Endothelial cell of umbilical vein (primary cell): Measurements from ENCODE around the gene LCN2.

ENCODE experiments used
- JUN ChIP-seq: IDR thresholded peaks from 2 replicates; pipeline ENCODE4 v1.6.1; 2011; ENCODE audit warnings: borderline replicate concordance, low read depth; ENCODE audit not compliant: insufficient read length, insufficient read depth
- POLR2A ChIP-seq: IDR thresholded peaks from 2 replicates; pipeline ENCODE4 v1.6.1; 2012; ENCODE audit warnings: low read depth, mild to moderate bottlenecking, control low read depth, low read length
- TF ChIP-seq, protein P1 (sequence below), 2 donors: IDR thresholded peaks; 1 replicate in 1 of 2; 2 replicates in 1 of 2; pipeline ENCODE4 v1.5.1; 2011; ENCODE audit warnings: low read length in 2 of 2, mild to moderate bottlenecking in 2 of 2, moderate library complexity in 2 of 2, control low read depth in 1 of 2, inconsistent platforms in 1 of 2, low read depth in 1 of 2; ENCODE audit not compliant: insufficient read depth in 1 of 2; ENCODE audit errors: extremely low read depth in 1 of 2
- TF ChIP-seq, protein P2 (sequence below): IDR thresholded peaks from 2 replicates; pipeline ENCODE4 v1.6.1; 2011; ENCODE audit not compliant: insufficient read depth, insufficient read length

DNA sequence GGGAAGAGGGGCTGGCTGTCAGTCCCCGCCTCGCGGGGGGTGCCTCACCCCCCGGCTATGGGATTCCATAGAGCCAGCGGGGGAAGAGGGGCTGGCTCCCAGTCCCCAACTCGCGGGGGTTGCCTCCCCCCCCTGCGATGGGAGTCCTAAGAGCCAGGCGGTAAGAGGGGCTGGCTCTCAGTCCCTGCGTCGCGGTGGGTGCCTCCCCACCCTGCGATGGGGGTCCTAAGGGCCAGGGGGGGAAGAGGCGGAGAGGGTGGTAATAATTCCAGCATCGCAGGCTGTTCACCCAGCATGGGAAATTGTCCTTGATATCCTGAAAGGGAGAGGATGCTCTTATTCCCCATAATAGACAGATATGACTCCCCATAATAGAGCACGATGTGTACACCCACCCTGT lies 9.6 kb upstream of the LCN2 start:
- TF ChIP-seq, protein P1, sequence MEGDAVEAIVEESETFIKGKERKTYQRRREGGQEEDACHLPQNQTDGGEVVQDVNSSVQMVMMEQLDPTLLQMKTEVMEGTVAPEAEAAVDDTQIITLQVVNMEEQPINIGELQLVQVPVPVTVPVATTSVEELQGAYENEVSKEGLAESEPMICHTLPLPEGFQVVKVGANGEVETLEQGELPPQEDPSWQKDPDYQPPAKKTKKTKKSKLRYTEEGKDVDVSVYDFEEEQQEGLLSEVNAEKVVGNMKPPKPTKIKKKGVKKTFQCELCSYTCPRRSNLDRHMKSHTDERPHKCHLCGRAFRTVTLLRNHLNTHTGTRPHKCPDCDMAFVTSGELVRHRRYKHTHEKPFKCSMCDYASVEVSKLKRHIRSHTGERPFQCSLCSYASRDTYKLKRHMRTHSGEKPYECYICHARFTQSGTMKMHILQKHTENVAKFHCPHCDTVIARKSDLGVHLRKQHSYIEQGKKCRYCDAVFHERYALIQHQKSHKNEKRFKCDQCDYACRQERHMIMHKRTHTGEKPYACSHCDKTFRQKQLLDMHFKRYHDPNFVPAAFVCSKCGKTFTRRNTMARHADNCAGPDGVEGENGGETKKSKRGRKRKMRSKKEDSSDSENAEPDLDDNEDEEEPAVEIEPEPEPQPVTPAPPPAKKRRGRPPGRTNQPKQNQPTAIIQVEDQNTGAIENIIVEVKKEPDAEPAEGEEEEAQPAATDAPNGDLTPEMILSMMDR (IDR thresholded peaks at IDR 0.05; ENCODE audit: extremely low read depth in 1 of 2, insufficient read depth in 1 of 2, low read depth in 1 of 2, low read length in 2 of 2), result no peak
- TF ChIP-seq, protein P2, sequence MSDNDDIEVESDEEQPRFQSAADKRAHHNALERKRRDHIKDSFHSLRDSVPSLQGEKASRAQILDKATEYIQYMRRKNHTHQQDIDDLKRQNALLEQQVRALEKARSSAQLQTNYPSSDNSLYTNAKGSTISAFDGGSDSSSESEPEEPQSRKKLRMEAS, result no peak
- TF ChIP-seq POLR2A, result no peak
- no peak for TF ChIP-seq JUN
